Transverse colon (tissue), 4 donors: ENCODE results near the gene RPS6KA4.

Source experiments
- CTCF ChIP-seq, 5 experiments: fragments of 200-600 bp in 3 of 5; fragments of 450-650 bp in 2 of 5; sonication (generic) in 3 of 5; IDR thresholded peaks; 1 replicate in 2 of 5; 2 replicates in 3 of 5; pipeline ENCODE4 v1.5.1; 2016 to 2017; ENCODE audit warnings: antibody characterized with exemption in 5 of 5, inconsistent platforms in 3 of 5, mild to moderate bottlenecking in 2 of 5, moderate library complexity in 1 of 5
- POLR2A ChIP-seq: fragments of 450-650 bp; IDR thresholded peaks from one replicate; pipeline ENCODE4 v1.6.1; 2016; ENCODE audit warnings: antibody characterized with exemption, mild to moderate bottlenecking, moderate library complexity
- POLR2AphosphoS5 ChIP-seq, 3 donors: sonication (generic); formaldehyde crosslinking; IDR thresholded peaks; one replicate each; pipeline ENCODE4 v1.6.1; 2016; ENCODE audit warnings: antibody characterized with exemption in 3 of 3

GRCh38 chr11:64338716-64339115 is 20.2 kb upstream of the RPS6KA4 start:
- TF ChIP-seq POLR2A: no peak
- no peak for TF ChIP-seq CTCF (IDR thresholded peaks at IDR 0.05)
- TF ChIP-seq POLR2AphosphoS5 (IDR thresholded peaks at IDR 0.05): no peak
